GM18858 (cell line): ENCODE results near the gene EIF3B.
"Not testable (repeated sequence)": the region's sequence is repeated elsewhere in the genome, so short reads cannot be mapped to it uniquely, and the experiment has no call there.

Source experiments
- ATAC-seq: cut with Tn5 transposase; IDR thresholded peaks from one replicate; pipeline ENCODE4 v1.9.1; 2021; ENCODE audit not compliant: unreplicated experiment

EIF3B gene

DNA sequence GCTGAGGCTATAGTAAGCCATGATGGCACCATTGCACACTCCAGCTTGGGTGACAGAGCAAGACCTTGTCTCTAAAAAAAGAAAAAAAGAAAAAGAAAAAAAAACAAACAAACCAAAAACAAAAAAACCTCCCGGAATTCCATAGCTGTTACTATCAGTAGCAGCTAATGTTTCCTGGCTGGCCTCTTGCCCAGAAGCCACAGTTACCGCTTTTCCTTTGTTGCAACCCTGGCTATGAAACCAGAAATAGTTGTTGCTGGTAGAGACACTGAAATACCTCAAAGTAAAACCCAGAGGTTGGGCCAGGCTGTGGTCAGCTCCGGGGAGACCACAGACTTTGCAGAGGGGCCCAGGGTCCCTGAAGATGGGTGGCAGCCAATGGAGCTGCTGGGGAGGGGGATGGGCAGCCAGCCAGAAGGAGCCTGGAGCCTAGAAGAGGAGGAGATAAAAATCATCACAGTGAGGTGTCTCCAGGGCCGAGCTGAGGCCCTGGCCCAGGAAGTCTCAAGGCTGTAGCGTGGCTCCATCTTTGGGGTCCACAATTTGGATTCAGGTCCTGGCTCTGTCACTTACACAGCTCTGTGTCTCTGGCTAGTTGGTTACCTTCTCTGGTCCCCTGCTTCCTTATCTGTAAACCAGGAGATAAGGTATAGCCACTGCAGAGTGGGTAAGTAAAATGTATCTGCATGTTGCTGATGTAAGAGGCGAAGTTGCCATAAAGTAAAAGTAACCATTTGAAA is 45.4 kb downstream of the EIF3B start:
- ATAC-seq, result no peak

DNA sequence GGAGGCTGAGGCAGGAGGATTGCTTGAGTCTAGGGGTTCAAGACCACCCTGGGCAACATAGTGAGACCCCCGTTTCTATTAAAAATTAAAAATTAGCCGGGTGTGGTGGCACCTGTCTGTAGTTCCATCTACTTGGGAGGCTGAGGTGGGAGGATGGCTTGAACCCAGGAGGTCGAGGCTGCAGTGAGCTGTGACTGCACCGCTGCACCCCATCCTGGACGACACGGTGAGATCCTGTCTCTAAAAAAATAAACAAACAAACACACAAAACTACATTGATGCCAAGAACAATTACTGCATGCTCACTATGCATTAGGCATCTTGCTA is 48.0 kb downstream of the EIF3B start:
- ATAC-seq, result no peak

DNA sequence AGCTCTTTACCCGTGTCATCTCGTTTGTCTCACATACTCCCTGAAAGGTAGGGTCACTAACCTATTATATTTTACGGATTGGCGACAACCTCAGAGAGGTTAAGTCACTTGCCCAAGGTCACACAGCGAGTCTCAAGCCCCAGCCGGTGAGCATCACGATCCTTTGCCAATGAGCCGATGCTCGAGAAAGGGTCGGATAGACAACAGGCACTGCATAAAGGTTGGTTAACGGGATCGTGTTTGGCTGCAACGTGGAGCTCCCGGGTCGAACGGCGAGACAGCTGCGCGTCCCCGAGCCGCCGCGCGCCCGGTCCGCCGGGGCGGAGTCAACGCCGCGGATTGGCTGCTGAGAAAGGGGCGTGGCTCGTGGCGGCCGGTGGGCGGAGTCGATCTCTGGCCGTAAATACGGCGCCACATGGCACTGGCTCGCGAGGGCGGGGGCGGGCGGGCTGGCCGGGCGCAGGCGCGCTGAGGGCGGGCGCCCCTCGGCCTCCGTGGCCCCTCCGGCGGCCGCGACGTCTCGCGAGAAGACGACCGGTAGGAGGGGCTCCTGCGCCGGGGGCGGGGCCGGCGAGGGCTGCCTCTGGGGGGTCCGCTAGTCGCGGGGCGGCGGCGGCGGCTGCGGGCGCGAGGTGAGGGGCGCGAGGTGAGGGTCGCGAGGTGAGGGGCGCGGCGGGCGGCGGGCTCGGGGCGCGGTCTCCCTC is 48.5 kb downstream of the EIF3B start, which contains the start of gene CHST12:
Gene CHST12 (plus strand): TSS at position 598 of the 704 bp plus-strand sequence. CDS start 29,029 bp downstream, outside the sequence.
- ATAC-seq, result peak; percentile 34

DNA sequence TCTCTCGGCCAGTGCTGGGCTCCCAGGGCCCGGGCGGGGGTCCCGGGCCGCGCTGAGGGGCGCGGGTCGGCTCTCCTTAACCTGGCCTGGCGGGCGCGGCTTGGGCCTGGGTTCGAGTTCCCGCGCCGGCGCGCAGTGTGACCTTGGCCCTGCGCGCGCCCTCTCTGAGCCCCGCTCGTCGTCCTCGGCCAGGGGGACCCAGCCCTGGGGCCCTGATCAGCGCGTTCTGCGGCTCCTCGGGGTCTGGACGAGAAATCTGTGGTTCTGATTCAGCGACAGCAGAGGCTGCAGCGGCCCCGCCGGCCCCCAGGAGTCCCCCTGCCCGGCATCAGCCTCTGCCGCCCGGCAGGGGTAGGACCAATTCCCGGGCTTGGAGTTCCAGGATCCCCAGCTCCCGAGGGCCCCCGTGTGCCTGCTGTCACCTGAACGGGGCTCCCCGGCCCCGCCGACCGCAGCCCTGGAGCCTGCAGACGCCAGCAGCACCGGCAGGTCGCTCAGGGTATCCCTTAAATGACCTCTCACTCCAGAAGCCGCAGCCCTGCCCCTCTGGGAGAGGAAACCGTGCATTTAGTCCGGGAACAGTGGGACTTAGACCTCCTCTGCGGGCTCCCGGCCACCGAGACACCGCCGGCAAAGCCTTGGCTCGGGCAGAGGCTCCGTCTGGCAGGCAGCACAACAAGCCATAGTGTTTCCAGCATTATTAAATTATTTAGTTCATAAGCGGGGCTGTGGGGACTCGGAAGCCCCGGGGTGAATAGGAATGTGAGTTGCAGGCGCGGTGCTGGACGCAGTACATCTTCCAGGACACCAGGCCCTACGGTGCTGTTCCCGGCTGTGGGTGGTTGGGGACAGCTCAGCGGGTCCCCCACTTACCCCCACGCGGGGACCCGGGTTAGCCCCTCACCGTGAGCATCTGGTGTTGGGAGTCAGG is 49.4 kb downstream of the EIF3B start:
- ATAC-seq, result no peak

DNA sequence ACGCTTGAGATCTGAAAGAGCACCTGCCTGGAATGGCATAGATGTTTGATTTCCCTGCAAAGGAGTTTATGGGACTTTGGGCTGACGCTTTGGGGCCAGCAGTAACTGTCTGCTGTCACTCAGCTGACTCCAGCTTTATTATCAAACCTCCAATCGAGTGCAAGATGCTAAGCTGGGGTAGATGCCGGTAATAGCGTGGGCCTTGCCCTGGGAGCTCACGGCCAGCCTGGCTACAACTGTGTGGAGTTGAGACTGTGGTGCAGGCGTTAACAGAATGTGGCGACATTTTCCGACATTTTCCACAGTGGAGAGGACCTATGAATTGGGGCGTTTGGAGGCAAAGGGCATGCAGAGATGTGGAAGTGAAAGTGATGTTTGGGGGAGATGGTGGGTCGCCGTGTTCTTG is 50.1 kb downstream of the EIF3B start:
- no peak for ATAC-seq

DNA sequence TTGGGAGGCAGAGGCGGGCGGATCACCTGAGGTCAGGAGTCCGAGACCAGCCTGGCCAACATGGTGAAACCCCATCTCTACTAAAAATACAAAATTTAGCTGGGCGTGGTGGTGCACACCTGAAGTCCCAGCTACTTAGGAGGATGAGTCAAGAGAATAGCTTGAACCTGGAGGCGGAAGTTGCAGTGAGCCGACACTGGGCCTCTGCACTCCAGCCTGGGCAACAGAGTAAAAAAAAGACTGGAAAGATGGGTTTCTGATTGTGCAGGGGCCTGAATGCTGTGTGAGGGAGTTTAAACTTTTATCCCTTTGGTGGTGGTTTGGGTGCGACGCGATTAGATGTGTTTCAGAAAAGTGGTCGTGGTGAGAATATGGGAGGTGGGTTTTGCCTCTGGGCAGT is 50.6 kb downstream of the EIF3B start:
- no peak for ATAC-seq

DNA sequence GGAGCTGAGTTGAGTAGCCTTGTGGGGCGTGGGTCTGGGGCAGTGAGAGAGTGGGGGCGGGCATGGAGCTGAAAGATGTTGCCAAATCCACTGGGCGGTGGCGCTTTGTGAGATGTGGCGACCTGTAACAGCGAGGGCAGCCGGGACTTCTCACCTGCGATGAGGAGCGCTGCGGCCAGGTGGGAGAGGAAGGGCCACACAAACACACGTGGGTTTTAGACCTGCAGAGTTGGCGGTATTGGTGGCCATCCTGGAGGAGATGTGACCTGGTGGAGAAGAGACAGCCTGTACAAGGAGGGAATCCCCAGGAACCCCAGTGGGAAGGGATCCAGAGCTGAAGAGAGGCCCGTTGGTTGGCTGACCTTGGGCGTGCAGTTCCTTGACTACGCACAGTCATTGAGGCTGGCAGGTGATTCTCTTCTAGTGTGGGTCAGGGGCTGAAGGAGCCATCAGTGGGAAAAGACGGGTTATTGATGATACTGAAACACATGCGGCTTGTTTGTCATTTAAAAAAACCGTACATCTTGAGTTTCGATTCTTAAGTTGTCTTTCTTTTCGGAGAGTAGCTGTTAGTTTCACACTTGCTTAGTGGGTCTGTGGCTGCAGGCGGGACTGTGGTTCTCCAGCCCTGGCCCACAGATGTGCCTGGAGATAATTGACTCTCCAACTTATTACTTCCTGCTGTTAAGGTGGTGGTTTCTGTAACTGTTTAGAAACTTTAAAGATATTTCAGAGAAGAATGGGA is 51.1 kb downstream of the EIF3B start:
- peak; percentile 42 for ATAC-seq

DNA sequence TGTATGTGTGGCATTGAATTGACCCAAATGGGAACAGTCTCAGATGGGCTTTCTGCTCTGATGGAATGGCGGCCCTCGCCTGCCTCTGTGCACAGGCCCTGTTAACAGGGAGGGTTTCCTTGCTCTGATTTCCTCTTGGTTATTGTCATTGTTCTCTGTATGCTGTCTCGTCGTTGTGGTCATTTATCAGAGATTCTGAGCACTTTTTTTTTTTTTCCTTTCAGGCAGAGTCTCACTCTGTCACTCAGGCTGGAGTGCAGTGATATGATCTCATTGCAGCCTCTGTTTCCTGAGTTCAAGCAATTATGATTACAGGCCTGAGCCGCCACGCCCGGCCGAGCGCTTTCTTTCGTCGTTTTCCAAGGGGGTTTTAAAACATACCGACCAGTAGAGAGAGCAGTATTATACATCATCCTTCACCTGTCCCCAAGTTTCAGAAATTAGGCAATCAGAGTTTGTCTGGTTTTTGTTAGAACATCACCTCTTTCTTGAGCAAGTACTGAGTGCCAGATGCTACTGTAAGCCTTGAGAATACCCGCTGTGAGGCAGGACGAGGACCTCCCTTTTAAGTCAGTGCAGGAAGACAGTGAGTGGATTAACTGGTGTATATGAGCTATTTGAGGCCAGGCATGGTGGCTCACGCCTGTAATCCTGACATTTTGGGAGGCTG is 55.3 kb downstream of the EIF3B start:
- ATAC-seq, result no peak

DNA sequence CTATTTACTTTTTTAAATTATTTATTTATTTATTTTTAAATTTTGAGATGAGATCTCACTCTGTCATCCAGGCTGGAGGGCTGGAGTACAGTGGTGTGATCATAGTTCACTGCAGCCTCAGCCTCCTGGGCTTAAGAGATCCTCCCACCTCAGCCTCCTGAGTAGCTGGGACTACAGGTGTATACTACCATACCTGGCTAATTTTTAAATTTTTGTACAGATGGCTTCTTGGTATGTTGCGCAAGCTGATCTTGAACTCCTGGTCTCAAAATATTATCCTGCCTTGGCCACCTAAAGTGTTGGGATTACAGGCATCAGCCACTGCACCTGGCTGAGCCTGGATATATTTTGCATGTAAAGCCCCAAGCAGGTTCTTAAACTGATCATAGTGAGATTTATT is 56.4 kb downstream of the EIF3B start:
- ATAC-seq, result no peak

DNA sequence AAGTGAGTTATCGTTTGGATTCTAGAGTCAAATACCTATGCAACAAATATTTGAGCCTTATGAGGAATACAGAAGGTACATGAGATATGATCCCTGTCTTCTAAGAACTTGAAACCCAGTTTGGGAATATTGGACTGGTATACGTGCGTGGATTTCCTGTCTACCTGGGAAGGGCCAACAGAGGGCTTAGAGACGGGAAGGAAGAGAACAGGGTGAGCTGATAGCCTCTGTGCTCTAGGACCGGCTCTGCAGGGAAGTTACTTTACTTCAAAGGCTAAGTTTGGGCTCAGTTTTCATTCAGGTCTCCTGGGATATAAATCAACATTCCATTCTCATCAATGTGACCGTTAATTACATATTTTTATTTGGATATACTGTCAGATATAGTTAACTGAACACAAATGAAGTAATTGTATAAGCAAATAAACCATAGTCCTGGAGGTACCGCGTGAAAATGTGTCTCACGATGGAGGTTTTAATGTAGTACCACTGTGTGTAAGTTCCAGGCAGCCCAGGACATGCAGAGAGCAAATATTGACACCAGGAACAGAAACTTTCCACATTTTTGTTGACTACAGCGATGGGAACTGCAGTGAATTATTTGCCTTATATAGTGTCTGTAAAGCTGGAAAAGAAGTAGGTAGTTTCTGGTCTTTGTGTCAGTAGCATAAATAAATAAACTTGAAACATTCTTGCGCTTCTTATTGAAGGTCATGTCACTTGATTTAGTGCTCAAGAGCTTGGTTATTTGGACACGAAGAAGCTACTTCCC is 57.4 kb downstream of the EIF3B start:
- ATAC-seq, result no peak

DNA sequence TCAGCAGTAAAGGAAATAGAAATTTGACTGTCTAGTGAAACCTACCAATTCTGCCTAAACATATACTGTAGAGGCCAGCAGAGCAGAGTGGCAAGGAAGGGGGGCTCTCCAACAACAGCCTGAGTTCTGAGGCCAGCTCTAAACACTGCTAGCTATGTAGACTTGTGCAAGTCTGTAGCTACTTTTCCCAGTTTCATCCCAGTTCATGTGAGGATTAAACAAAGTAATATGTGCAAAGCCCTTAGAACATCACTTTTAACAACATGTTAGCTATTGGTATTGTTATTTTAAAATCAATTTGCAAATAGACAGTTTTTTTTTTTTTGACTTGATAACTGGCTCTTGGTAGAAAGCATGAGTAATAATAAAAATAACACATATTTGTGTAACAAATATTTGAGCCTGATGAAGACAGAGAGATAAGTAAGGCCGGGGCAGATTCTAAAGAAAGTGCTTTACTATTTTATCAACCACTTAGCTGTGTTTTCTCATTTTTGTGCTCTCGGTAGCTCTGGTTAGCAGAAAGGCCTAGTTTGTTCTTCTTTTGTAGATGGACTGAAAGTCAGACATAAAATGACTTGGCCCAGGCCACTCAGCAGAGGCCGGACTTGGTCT is 58.1 kb downstream of the EIF3B start:
- ATAC-seq, result no peak

DNA sequence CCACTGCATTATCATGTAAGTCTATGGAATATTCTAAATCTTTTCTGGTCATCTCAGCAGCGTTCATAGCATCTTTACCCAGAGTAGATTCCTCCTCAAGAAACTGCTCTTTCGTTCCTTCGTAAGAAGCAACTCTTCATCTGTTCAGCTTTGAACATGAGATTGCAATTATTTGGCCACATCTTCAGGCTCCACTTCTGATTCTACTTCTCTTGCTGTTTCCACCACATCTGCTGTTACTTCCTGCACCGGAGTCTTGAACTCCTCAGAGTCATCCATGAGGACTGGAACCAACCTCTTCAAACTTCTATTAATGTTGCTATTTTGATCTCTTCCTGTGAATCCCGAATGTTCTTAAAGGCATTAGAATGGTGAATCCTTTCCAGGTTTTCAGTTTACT is 61.4 kb downstream of the EIF3B start:
- ATAC-seq, result no peak

DNA sequence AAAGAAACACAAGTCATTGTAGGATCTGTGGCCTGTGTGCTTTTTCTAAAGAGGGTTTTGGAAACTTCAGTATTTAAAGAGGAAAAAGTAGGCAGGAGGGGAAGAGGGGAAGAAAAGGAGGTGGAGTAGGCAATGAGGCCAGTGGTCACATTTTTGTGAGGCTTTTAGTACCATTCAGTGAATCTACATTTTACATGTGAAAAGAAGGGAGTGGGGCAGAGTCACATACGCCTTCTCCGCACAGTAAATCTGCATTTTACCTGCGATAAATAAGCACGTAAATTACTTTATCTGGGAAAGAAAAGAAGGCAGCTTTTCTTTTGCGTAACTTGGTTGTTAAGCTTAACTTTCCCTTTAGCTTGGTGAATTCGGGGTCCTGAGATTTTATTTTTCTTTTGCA is 62.0 kb downstream of the EIF3B start:
- no peak for ATAC-seq

DNA sequence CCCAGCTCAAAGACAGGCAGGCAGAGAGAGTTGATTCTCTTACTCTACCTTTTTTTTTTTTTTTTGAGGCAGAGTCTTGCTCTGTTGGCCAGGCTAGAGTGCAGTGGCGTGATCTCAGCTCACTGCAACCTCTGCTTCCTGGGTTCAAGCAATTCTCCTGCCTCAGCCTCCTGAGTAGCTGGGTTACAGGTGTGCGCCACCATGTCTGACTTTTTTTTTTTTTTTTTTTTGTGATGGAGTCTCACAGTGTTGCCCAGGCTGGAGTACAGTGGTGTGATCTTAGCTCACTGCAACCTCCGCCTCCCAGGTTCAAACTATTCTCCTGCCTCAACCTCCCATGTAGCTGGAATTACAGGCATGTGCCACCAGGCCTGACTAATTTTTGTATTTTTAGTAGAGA is 62.6 kb downstream of the EIF3B start:
- not testable (repeated sequence) for ATAC-seq

DNA sequence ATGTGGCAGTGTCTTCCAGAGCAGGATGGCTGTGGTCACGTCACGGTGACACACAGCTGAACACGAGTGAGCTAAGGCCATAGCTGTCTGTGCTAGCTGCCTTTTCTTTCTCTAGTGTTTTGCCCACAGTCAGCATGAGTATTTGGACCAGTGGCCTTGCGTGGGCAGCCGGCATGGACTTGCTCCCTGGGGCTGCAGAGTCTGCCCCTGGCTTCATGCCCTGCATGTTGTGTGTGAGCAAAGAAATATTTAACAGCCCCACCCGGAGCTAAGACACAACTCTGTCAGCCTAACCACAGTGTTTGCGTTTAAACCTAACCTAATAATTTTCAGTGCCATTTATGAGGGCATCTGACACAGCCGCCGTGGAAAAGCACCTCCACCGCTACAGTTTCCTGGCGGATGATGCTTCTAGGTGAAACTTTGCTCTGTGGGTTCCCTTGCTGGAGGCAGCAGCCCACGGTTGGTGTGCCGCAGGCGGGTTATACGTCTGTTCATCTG is 63.4 kb downstream of the EIF3B start:
- ATAC-seq, result no peak

DNA sequence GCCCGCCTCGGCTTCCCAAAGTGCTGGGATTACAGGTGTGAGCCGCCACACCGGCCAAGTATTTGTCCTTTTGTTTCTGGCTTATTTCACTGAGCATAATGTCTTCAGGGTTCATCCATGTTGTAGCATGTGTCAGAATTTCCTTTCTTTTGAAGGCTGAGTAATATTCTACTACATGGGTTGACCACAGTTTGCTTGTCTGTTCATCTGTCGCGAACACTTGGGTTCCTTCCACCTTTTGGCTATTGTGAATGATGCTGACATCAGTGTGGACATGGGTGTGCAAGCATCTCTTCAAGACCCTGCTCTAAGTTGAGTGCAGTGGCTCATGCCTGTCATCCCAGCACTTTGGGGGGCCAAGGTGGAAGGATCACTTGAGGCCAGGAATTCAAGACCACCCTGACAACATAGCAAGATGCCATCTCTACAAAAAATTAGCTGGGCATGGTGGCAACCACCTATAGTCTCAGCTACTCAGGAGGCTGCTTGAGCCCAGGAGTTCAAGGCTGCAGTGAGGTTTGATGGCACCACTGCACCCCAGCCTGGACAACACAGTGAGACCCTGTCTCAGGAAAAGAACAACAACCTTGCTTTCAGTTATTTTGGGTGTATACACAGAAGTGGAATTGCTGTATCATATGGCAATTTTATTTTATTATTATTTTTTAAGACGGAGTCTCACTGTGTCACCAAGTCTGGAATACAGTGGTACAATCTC is 65.7 kb downstream of the EIF3B start:
- ATAC-seq, result no peak

DNA sequence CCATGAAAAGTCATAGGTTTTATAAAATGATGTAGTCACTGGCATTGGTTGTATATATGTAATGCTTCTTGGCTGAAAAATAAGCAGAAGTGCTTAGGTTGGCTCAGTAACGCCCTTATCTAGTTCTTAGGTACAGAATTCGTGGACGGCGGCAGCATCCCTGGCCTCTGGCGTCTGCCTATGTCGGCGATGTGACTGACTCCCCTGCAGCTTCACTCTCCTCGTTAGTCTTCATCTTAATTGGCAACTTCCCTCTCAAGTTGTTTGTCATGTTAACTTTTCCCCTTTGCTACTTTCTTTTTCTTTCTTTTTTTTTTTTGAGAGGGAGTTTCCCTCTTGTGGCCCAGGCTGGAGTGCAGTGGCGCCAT is 67.3 kb downstream of the EIF3B start:
- no peak for ATAC-seq

DNA sequence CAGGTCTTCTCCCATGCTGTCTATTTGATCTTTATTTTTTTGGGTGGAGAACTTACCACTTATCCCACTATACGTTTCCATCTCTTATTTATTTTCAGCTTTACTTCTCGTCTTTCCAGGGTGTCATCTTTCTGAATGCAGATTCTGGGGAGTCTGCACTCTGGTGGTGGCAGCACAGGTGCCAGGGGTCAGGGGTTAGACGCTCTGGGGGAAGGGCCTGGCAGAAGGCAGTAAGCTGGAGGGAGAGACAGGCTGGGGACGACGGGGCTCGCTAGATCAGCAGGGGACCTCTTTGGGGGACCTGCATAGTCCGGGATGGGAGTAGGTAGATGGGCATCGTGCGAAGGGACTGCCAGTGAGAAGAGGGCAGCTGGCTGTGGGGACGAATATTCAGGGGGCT is 71.1 kb downstream of the EIF3B start:
- ATAC-seq, result no peak
